ENCODE results near the gene ADARB2. TPM values are rescaled to one million over a fixed set of nuclear protein-coding genes. Genes with fewer than 3 reads are reported as not detected.

Gene ADARB2
- total and polyA plus RNA-seq, 11 donors: 0.07 to 1.2 (median 0.28) TPM; not detected in 4

- no peak overlapping the region for H3K4me3 ChIP-seq
- DNase-seq (no peak), ATAC-seq (no peak)
- H3K9me3 ChIP-seq: no peaks in the 10 kb centered on the region
- WGBS, 4 donors: 70 to 76% (median 74%) methylated on average over 7 of the region's 7 CpGs
- intact Hi-C loops (cut with DNase I): no loop called here
- H3K27me3 ChIP-seq: peaks cover 0 to 6% (median 0%) of the 10 kb centered on the region in 9 donors
- H3K27ac ChIP-seq: no peak overlapping the region
- no peaks in the 10 kb centered on the region for H3K4me1 ChIP-seq
- H3K36me3 ChIP-seq: no peaks in the 10 kb centered on the region
- TF ChIP-seq POLR2A (IDR thresholded peaks at IDR 0.05): no peak
- no peak for TF ChIP-seq CTCF (IDR thresholded peaks at IDR 0.05)
These were observed 48.8 kb downstream of the ADARB2 start for GRCh38 chr10:1688531-1688930.

- H3K9me3 ChIP-seq: no peaks in the 10 kb centered on the region
These were observed 49.6 kb downstream of the ADARB2 start for GRCh38 chr10:1687623-1688150.

GRCh38 chr10:1687190-1687589 is 50.1 kb downstream of the ADARB2 start:
- no peak for DNase-seq
- Histone ChIP-seq H3K36me3 (no peaks in the 10 kb centered on the region), H3K27ac (no peak overlapping the region), H3K27me3 (peaks cover 0 to 6% (median 0%) of the 10 kb centered on the region in 9 donors), H3K9me3 (no peaks in the 10 kb centered on the region), H3K4me3 (no peak overlapping the region), H3K4me1 (no peaks in the 10 kb centered on the region)
- intact Hi-C loops (cut with DNase I): no loop called here
- ATAC-seq: no peak
- TF ChIP-seq CTCF (IDR thresholded peaks at IDR 0.05) (no peak), POLR2A (IDR thresholded peaks at IDR 0.05) (no peak)
- 71 to 83% (median 79%) methylated on average over 5 of the region's 5 CpGs for WGBS, 4 donors

More at GRCh38 chr10:1687623-1688150, 49.6 kb downstream of the ADARB2 start:
- intact Hi-C loops (cut with DNase I): no loop called here
- ATAC-seq: no peak
- H3K4me3 ChIP-seq: no peak overlapping the region
- no peaks in the 10 kb centered on the region for H3K36me3 ChIP-seq
- 70 to 77% (median 75%) methylated on average over 9 of the region's 9 CpGs for WGBS, 4 donors
- H3K27me3 ChIP-seq: peaks cover 0 to 6% (median 0%) of the 10 kb centered on the region in 9 donors
- H3K4me1 ChIP-seq: no peaks in the 10 kb centered on the region
- no peak for DNase-seq
- TF ChIP-seq POLR2A (IDR thresholded peaks at IDR 0.05) (no peak), CTCF (IDR thresholded peaks at IDR 0.05) (no peak)
- no peak overlapping the region for H3K27ac ChIP-seq

GRCh38 chr10:1686491-1686749 is 50.9 kb downstream of the ADARB2 start:
- DNase-seq (no peak), ATAC-seq (no peak)
- H3K9me3 ChIP-seq: no peaks in the 10 kb centered on the region
- no peaks in the 10 kb centered on the region for H3K4me1 ChIP-seq
- TF ChIP-seq CTCF (IDR thresholded peaks at IDR 0.05): no peak
- no peak for TF ChIP-seq POLR2A (IDR thresholded peaks at IDR 0.05)
- intact Hi-C loops (cut with DNase I): no loop called here
- H3K27ac ChIP-seq: no peak overlapping the region
- peaks cover 0 to 7% (median 0%) of the 10 kb centered on the region in 9 donors for H3K27me3 ChIP-seq
- no peaks in the 10 kb centered on the region for H3K36me3 ChIP-seq
- H3K4me3 ChIP-seq: no peak overlapping the region
- WGBS, 4 donors: 66 to 70% (median 69%) methylated on average over 9 of the region's 9 CpGs
